ENCODE measurements around the gene PLCD3. TPM values are rescaled to one million over a fixed set of nuclear protein-coding genes. Genes with fewer than 3 reads are reported as not detected.

PLCD3 gene
- total and polyA plus RNA-seq, 9 of the 15 experiments (the other 6 are each of a cell fraction or from before 2014, with no cell fraction given), result 0.20 to 22.6 (median 7.5) TPM

GRCh38 chr17:45149669-45150664, 17.7 kb upstream of the PLCD3 start (continued):
- no peak for TF ChIP-seq ETV6 (IDR thresholded peaks at IDR 0.05; ENCODE audit: borderline replicate concordance in 1 of 2, low read depth in 2 of 2, low read length in 1 of 2)
- no peak for TF ChIP-seq ETV6 (CRISPR knock-in tag; IDR thresholded peaks at IDR 0.05; ENCODE audit: borderline replicate concordance)
- peak; percentile 29 for TF ChIP-seq MGA (IDR thresholded peaks at IDR 0.05)
- TF ChIP-seq MAFF (IDR thresholded peaks at IDR 0.05; ENCODE audit: low read length), result no peak
- no peak for TF ChIP-seq EGR1 (conservative IDR thresholded peaks at IDR 0.05)
- no peak for TF ChIP-seq RFX7 (CRISPR knock-in tag; IDR thresholded peaks at IDR 0.05)
- TF ChIP-seq HMG20B (CRISPR knock-in tag; IDR thresholded peaks at IDR 0.05), result no peak
- no peak for TF ChIP-seq CREB1 (IDR thresholded peaks at IDR 0.05)
- 0 out of 2 replicates have a peak, but pooled peaks have one; percentile 8 for TF ChIP-seq CREB1 (CRISPR knock-in tag; IDR thresholded peaks at IDR 0.05)
- TF ChIP-seq RBM22 (IDR thresholded peaks at IDR 0.05; ENCODE audit: low read depth, low read length, poor library complexity, severe bottlenecking), result peak; percentile 71
- TF ChIP-seq POU5F1 (IDR thresholded peaks at IDR 0.05; ENCODE audit: borderline replicate concordance, low read depth, low read length, partially characterized antibody), result no peak
- TF ChIP-seq MAX (CRISPR knock-in tag; IDR thresholded peaks at IDR 0.05), result peak; percentile 43
- no peak for TF ChIP-seq NR2F6 (CRISPR knock-in tag; IDR thresholded peaks at IDR 0.05)
- no peak for TF ChIP-seq HBP1 (CRISPR knock-in tag; IDR thresholded peaks at IDR 0.05)

Data from K562 (cell line).